Measurements from ENCODE around the gene PRAMEF15.
"Not testable (repeated sequence)": the region's sequence is repeated elsewhere in the genome, so short reads cannot be mapped to it uniquely, and the experiment has no call there.

PRAMEF15 gene

GRCh38 chr1:13315281-13315680 is at the start of gene PRAMEF15:
Gene PRAMEF15, plus strand, starts transcription at chr1:13315581. Its CDS starts 2,827 bp downstream, at chr1:13318408.
- DNase-seq (ENCODE audit: low spot score), result not testable (repeated sequence)

GRCh38 chr1:13277016-13277415 is 38.4 kb upstream of the PRAMEF15 start:
- DNase-seq (ENCODE audit: low spot score), result not testable (repeated sequence)

- not testable (repeated sequence) for DNase-seq (ENCODE audit: low spot score)
These were observed 35.8 kb upstream of the PRAMEF15 start for GRCh38 chr1:13279617-13280016.

GRCh38 chr1:13285037-13285436 is 30.3 kb upstream of the PRAMEF15 start, which contains the start of gene PRAMEF8:
Gene PRAMEF8, minus strand, starts transcription at chr1:13285137. Its CDS starts 1,046 bp downstream, at chr1:13284091.
- not testable (repeated sequence) for DNase-seq (ENCODE audit: low spot score)

- not testable (repeated sequence) for DNase-seq (ENCODE audit: low spot score)
These were observed 26.4 kb upstream of the PRAMEF15 start for GRCh38 chr1:13289030-13289429.

GRCh38 chr1:13297216-13297931 is 18.0 kb upstream of the PRAMEF15 start:
- DNase-seq (ENCODE audit: low spot score), result not testable (repeated sequence)

- DNase-seq (ENCODE audit: low spot score), result not testable (repeated sequence)
These were observed 16.7 kb upstream of the PRAMEF15 start for GRCh38 chr1:13298699-13299098.

GRCh38 chr1:13302197-13302596 is 13.2 kb upstream of the PRAMEF15 start:
- not testable (repeated sequence) for DNase-seq (ENCODE audit: low spot score)

GRCh38 chr1:13303239-13303638 is 12.1 kb upstream of the PRAMEF15 start, which contains the start of gene PRAMEF33:
Gene PRAMEF33, plus strand, starts transcription at chr1:13303539. Its CDS starts 2,416 bp downstream, at chr1:13305955.
- DNase-seq (ENCODE audit: low spot score), result not testable (repeated sequence)

- not testable (repeated sequence) for DNase-seq (ENCODE audit: low spot score)
These were observed 27.1 kb downstream of the PRAMEF15 start for GRCh38 chr1:13342496-13342895.

GRCh38 chr1:13347034-13347433 is 31.7 kb downstream of the PRAMEF15 start, which contains the start of gene PRAMEF14:
Gene PRAMEF14, minus strand, starts transcription at chr1:13347134. Its CDS starts 1,820 bp downstream, at chr1:13345314.
- not testable (repeated sequence) for DNase-seq (ENCODE audit: low spot score)

- not testable (repeated sequence) for DNase-seq (ENCODE audit: low spot score)
These were observed 38.1 kb downstream of the PRAMEF15 start for GRCh38 chr1:13353476-13353875.

- DNase-seq (ENCODE audit: low spot score), result not testable (repeated sequence)
These were observed 39.1 kb downstream of the PRAMEF15 start for GRCh38 chr1:13354475-13354874.

GRCh38 chr1:13356774-13357173 is 41.4 kb downstream of the PRAMEF15 start:
- peak; percentile 14 for DNase-seq (ENCODE audit: low spot score)

GRCh38 chr1:13362364-13362763 is 47.0 kb downstream of the PRAMEF15 start:
- DNase-seq (ENCODE audit: low spot score), result not testable (repeated sequence)

- not testable (repeated sequence) for DNase-seq (ENCODE audit: low spot score)
These were observed 49.5 kb downstream of the PRAMEF15 start for GRCh38 chr1:13364928-13365327.

- DNase-seq (ENCODE audit: low spot score), result not testable (repeated sequence)
These were observed 51.2 kb downstream of the PRAMEF15 start for GRCh38 chr1:13366536-13366935.

- DNase-seq (ENCODE audit: low spot score), result peak; percentile 1
These were observed 53.2 kb downstream of the PRAMEF15 start for GRCh38 chr1:13368544-13368943.
